Measurements from ENCODE around the gene ADAMTSL3.

ADAMTSL3 gene

GRCh38 chr15:83764201-83764838, 110.4 kb downstream of the ADAMTSL3 start:
- no peak for DNase-seq

DNA sequence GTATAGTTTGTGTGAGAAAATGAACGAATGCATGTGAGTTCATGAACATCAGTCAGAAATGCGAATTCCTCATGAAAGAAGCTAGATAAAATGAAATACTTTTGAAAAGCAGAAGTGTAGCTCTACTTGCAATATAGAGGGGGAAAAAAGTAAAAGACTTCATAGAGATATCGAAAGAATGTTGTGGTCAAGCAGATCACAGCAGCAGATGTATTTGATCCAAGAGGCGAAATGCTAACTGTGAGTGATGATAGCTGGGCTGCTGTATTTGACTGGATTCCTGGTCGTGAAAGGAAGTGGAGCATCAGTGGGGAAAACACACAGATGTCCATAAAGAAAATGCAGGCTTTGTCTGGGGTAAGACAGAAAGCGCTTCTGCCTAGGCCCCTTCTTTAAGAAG, 112.4 kb downstream of the ADAMTSL3 start:
- no peak for DNase-seq

DNA sequence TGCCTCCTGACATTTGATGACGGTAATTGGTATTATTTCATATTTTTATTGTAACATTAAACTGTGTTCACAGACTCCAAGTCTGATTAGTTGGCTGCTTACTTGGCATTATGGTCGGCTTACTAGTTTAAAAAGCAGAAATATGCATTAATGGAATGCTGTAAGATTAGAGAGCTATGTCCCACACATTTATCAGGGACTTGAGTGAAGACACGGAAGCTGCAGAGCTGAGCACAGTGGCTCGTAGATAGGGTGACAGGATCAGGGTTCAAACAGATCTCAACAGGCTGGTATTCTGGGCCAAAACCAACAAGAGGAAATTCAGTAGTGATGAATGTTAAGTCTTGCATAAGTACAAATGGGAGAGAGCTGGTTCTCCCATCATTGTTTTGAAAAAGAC, 113.8 kb downstream of the ADAMTSL3 start:
- no peak for DNase-seq

- DNase-seq, result no peak
Measured at GRCh38 chr15:83769411-83769999, 115.6 kb downstream of the ADAMTSL3 start.

DNA sequence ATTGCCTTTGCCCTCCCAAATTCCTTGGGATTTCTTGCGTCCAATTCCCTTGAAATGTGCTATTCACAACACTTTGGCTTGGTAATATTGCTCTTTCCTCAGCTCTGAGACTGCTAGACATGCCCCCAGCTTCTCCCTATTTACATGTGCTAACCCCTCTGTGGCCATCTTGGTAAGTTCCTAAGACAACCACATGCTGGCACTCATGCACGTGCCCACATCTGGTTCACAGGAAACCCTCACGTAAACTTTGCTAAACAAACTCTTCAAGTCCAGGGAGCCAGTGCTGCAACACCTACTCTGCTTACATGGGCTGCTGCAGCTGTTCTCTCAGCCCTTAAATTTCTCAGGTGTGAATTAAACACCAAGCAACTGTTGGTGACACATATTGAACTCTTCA, 121.8 kb downstream of the ADAMTSL3 start:
- peak; percentile 3 for DNase-seq

DNA sequence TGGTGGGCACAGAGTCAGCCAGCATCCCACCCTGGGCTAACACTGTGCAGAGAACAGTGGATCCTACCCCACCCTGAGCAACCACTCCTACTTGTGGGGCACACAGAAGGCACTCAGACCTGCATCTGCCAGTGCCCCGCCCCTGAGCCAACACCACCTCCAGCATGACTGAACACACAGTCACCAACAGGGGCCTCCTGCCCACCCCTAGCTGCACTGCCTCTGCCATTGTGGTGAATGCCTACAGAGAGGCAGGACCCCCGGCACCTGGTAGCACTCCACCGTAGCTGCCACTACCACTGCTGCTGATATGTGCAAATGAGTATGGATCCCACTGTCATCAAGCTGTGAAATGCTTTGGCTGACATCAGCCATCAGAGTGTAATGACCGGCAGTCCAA, 123.1 kb downstream of the ADAMTSL3 start:
- DNase-seq, result no peak

GRCh38 chr15:83783227-83783626, 129.3 kb downstream of the ADAMTSL3 start:
- no peak for DNase-seq

- DNase-seq, result no peak
Measured at GRCh38 chr15:83784975-83785374, 131.1 kb downstream of the ADAMTSL3 start.

DNA sequence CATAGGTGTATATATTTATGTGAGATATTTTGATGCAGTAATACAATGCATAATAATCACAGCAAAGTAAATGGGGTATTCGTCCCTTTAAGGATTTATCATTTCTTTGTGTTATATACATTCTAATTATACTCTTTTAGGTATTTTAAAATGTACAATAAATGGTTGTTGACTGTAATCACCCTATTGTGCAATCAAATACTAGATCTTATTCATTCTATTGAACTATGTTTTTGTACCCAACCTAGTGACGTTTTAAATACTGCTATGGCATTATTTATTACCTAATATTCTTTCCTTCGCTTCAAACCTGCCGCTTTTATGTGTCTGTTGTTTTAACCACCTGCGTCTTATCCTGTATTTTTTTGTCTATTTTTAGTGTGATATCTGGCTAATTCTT, 132.4 kb downstream of the ADAMTSL3 start:
- no peak for DNase-seq

DNA sequence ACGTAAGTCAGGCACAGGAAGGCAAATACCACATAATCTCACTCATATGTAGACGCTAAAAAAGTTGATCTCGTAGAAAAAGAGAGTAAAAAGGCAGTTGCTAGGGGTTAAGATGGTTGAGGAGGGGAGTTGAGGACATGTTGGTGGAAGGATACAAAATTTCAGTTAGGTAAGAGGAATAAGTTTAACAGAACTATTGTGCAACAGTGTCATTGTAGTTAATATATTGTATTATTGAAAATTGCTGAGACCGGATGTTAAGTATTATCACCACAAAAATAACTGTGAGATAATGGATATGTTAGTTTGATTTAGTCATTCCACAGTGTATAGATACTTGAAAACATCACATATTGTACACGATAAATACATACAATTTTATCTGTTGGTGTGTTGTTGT, 139.1 kb downstream of the ADAMTSL3 start:
- no peak for DNase-seq

GRCh38 chr15:83794209-83794608, 140.3 kb downstream of the ADAMTSL3 start:
- DNase-seq, result no peak

DNA sequence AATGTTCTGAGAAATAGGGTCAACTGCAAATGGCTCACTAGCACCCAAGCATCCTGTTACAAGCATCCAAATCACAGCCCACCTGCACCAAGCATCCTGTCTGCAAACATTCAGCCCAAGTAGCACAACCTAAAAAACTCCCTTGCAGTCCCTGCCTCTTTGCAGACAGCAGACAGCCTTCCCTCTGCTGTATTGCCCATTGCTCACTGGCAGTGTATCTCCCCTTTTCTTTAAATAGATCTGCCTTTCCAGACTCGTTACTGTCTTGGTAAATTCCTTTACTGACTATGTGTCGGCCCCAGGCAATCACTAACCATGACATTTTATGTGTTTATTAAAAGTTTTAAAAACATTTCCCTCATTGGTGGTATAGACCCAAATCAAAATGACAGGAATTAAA, 155.4 kb downstream of the ADAMTSL3 start:
- DNase-seq, result no peak

- DNase-seq, result no peak
Measured at GRCh38 chr15:83810110-83810509, 156.2 kb downstream of the ADAMTSL3 start.

- DNase-seq, result no peak
Measured at GRCh38 chr15:83813682-83814081, 159.8 kb downstream of the ADAMTSL3 start.

- DNase-seq, result no peak
Measured at GRCh38 chr15:83815506-83815905, 161.6 kb downstream of the ADAMTSL3 start.

- DNase-seq, result no peak
Measured at GRCh38 chr15:83816124-83816883, 162.4 kb downstream of the ADAMTSL3 start.

- peak; percentile 4 for DNase-seq
Measured at GRCh38 chr15:83818591-83818990, 164.7 kb downstream of the ADAMTSL3 start.

GRCh38 chr15:83830381-83830780, 176.5 kb downstream of the ADAMTSL3 start:
- DNase-seq, result no peak

DNA sequence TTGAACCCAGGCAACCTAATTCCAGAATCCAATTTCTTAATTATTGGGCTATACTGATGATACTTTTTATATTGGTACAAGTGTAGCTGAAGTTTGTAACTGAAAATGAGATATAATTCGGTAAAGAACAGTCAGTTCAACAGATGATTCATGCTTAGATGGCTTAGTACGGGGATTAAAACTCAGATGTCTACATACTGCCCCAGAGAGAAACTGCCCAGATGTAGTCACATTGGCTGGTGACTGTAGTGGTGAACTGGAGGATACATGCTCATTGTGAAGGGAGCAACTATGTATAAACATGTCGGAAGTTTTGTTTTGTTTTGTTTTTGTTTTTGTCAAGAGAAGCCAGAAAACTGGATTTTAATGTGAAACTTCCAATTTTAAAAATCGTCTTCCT, 179.6 kb downstream of the ADAMTSL3 start:
- DNase-seq, result no peak

GRCh38 chr15:83835479-83835878, 181.6 kb downstream of the ADAMTSL3 start:
- DNase-seq, result no peak

GRCh38 chr15:83837945-83838571, 184.1 kb downstream of the ADAMTSL3 start:
- peak; percentile 74 for DNase-seq

- DNase-seq, result no peak
Measured at GRCh38 chr15:83838763-83839162, 184.8 kb downstream of the ADAMTSL3 start.

GRCh38 chr15:83842281-83842680, 188.4 kb downstream of the ADAMTSL3 start:
- no peak for DNase-seq

DNA sequence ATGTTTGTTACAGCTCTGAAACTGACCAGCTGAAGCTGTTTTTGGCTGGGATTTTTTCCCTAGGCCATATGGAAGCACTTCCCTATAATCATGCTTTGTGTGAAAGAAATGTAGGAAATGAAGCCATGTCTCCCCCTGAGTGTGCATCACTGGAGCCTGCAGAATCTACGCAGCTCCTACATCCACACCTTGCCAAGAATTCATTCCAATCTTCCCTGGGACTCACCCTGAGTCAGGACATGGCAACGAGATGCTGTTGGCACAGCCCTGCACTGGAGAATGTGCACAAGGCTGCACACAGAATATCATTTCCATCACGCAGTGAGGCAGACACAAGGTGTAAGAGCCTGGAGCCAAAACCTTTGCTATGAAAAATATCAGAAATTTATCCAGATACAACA, 189.5 kb downstream of the ADAMTSL3 start:
- no peak for DNase-seq

All from DMS53 (cell line).